ENCODE results near the gene PRKG1. TPM values are rescaled to one million over a fixed set of nuclear protein-coding genes. Genes with fewer than 3 reads are reported as not detected.
A peak's percentile ranks its signal among the peaks of the same experiment; 100 is the strongest.

The PRKG1 gene
- total and polyA plus RNA-seq, 2 donors (not counting 1 experiment from before 2014, with no cell fraction given): not detected

DNA sequence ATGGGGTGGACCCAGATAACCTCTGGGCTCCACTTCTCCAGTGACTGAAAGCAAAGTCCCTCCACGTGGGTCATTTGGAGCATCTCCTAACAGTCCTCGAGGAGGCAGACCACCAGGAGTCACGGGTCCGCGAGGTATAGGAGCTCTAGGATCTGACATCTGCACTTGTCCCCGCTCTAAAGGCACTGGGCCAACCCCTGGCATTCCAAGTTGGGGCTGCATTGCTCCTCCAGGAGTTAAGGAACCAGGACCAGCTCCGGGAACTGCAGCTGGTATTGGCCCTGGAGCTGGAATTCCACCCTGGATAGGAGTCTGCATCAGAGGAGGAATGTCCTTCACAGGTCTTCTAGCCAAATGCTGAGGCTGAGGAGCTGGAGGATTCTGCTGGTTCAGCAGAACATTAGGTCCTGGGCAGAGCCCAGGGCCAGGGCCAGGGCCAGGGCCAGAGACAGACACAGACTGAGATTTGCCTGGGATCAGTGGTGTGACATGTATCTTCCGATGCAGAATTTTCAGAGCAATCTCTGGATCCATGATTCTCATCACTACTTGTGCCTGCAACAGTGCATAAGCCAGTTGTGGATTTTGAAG lies 624.3 kb downstream of the PRKG1 start:
- Histone ChIP-seq H3K27ac (ENCODE audit: low read length in 2 of 2) (peak overlapping the region; percentile 95 to 96), H3K4me3 (ENCODE audit: control extremely low read depth in 1 of 5, extremely low read depth in 1 of 5, insufficient read depth in 1 of 5, low read depth in 2 of 5, low read length in 4 of 5) (peak overlapping the region; percentile 85 to 99 (median 97)), H4K20me1 (ENCODE audit: control insufficient read depth, insufficient read depth, low read length, poor library complexity, severe bottlenecking) (peaks cover 19% of the 10 kb centered on the region), H3K4me2 (replicated peaks; ENCODE audit: low read depth, low read length, poor library complexity, severe bottlenecking) (peak overlapping the region; percentile 74), H3K27me3 (replicated peaks in 1 of 4; ENCODE audit: control extremely low read depth in 1 of 4, control insufficient read depth in 3 of 4, insufficient read depth in 4 of 4, low read length in 3 of 4) (no peaks in the 10 kb centered on the region), H2AFZ (ENCODE audit: insufficient read depth, low read depth, low read length, poor library complexity, severe bottlenecking) (peak overlapping the region; percentile 94), H3K36me3 (replicated peaks in 1 of 2; ENCODE audit: control extremely low read depth in 1 of 2, control insufficient read depth in 1 of 2, extremely low read depth in 1 of 2, insufficient read depth in 2 of 2, low read length in 1 of 2) (peaks cover 0 to 10% of the 10 kb centered on the region in 2 experiments), H3K4me1 (ENCODE audit: control insufficient read depth in 2 of 2, insufficient read depth in 2 of 2, low read length in 2 of 2) (peaks cover 22 to 28% of the 10 kb centered on the region in 2 donors), H3K9ac (ENCODE audit: low read length) (peak overlapping the region; percentile 92), H3K9me3 (ENCODE audit: control extremely low read depth in 1 of 3, control insufficient read depth in 2 of 3, insufficient read depth in 1 of 3, low read length in 2 of 3) (no peaks in the 10 kb centered on the region), H3K79me2 (ENCODE audit: control insufficient read depth, insufficient read depth, low read length) (peaks cover 21% of the 10 kb centered on the region)
- H3K4me1 Mint-ChIP-seq: peaks cover 48% of the 10 kb centered on the region
- peak; percentile 11 for DNase-seq
- no peaks in the 10 kb centered on the region for H3K27me3 Mint-ChIP-seq
- ATAC-seq (ENCODE audit: low read depth): no peak
- no peak for TF ChIP-seq EZH2 (IDR thresholded peaks at IDR 0.05; ENCODE audit: borderline replicate concordance, insufficient read depth, low read depth, low read length, poor library complexity, severe bottlenecking)
- TF ChIP-seq, protein P1, sequence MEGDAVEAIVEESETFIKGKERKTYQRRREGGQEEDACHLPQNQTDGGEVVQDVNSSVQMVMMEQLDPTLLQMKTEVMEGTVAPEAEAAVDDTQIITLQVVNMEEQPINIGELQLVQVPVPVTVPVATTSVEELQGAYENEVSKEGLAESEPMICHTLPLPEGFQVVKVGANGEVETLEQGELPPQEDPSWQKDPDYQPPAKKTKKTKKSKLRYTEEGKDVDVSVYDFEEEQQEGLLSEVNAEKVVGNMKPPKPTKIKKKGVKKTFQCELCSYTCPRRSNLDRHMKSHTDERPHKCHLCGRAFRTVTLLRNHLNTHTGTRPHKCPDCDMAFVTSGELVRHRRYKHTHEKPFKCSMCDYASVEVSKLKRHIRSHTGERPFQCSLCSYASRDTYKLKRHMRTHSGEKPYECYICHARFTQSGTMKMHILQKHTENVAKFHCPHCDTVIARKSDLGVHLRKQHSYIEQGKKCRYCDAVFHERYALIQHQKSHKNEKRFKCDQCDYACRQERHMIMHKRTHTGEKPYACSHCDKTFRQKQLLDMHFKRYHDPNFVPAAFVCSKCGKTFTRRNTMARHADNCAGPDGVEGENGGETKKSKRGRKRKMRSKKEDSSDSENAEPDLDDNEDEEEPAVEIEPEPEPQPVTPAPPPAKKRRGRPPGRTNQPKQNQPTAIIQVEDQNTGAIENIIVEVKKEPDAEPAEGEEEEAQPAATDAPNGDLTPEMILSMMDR (IDR thresholded peaks at IDR 0.05): no peak
- H3K9me3 Mint-ChIP-seq (ENCODE audit: insufficient read depth): no peaks in the 10 kb centered on the region
- intact Hi-C loops (cut with micrococcal nuclease): loop anchor here (5.0 kb wide), 1 partner anchor 1076 kb away; the partner anchor contains the start of gene SGMS1
- ChIA-PET CTCF (no interaction called here), POLR2A (no interaction called here)
- 92% methylated on average over 8 of the region's 8 CpGs for WGBS (ENCODE audit: insufficient coverage)
- peak overlapping the region; percentile 100 for H3K27ac Mint-ChIP-seq
- peak overlapping the region; percentile 99 for H3K4me3 Mint-ChIP-seq

DNA sequence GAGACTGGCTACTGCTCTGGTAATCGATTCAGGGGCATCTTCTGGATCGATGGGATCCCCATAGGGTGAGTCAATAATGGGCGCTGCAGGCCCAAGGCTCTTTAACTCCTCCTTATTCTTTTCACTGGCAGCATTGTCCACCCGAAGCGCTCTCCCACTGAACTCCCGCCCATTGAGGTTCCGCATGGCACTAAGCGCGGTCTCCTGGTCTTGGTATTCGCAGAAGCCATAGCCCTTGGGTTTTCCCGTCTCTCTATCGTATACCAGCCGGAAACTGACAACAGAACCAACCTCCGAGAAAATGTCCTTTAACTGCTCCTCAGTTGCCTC lies 624.8 kb downstream of the PRKG1 start:
- H3K4me1 ChIP-seq (ENCODE audit: control insufficient read depth in 2 of 2, insufficient read depth in 2 of 2, low read length in 2 of 2): peaks cover 22 to 28% of the 10 kb centered on the region in 2 donors
- under 1% methylated on average over 14 of the region's 14 CpGs for WGBS (ENCODE audit: insufficient coverage)
- ATAC-seq (ENCODE audit: low read depth): peak; percentile 19

More for the DNA sequence above, 624.8 kb downstream of the PRKG1 start:
- ChIA-PET POLR2A (interaction anchor here (0.6 kb wide), 1 partner anchor 8 kb away, joined by 5 read pairs; no protein-coding TSS in a partner anchor), CTCF (no interaction called here)
- Mint-ChIP-seq H3K4me3 (peak overlapping the region; percentile 99), H3K9me3 (ENCODE audit: insufficient read depth) (no peaks in the 10 kb centered on the region), H3K27ac (peak overlapping the region; percentile 100), H3K27me3 (no peaks in the 10 kb centered on the region), H3K4me1 (peaks cover 48% of the 10 kb centered on the region)
- Histone ChIP-seq H3K36me3 (replicated peaks in 1 of 2; ENCODE audit: control extremely low read depth in 1 of 2, control insufficient read depth in 1 of 2, extremely low read depth in 1 of 2, insufficient read depth in 2 of 2, low read length in 1 of 2) (peaks cover 0 to 10% of the 10 kb centered on the region in 2 experiments), H3K4me2 (replicated peaks; ENCODE audit: low read depth, low read length, poor library complexity, severe bottlenecking) (peak overlapping the region; percentile 74), H2AFZ (ENCODE audit: insufficient read depth, low read depth, low read length, poor library complexity, severe bottlenecking) (peak overlapping the region; percentile 94), H3K27me3 (replicated peaks in 1 of 4; ENCODE audit: control extremely low read depth in 1 of 4, control insufficient read depth in 3 of 4, insufficient read depth in 4 of 4, low read length in 3 of 4) (no peaks in the 10 kb centered on the region), H4K20me1 (ENCODE audit: control insufficient read depth, insufficient read depth, low read length, poor library complexity, severe bottlenecking) (peaks cover 18% of the 10 kb centered on the region), H3K9ac (ENCODE audit: low read length) (peak overlapping the region; percentile 92), H3K79me2 (ENCODE audit: control insufficient read depth, insufficient read depth, low read length) (peaks cover 21% of the 10 kb centered on the region), H3K9me3 (ENCODE audit: control extremely low read depth in 1 of 3, control insufficient read depth in 2 of 3, insufficient read depth in 1 of 3, low read length in 2 of 3) (no peaks in the 10 kb centered on the region), H3K4me3 (ENCODE audit: control extremely low read depth in 1 of 5, extremely low read depth in 1 of 5, insufficient read depth in 1 of 5, low read depth in 2 of 5, low read length in 4 of 5) (peak overlapping the region; percentile 85 to 99 (median 97)), H3K27ac (ENCODE audit: low read length in 2 of 2) (peak overlapping the region; percentile 95 to 96)
- DNase-seq: no peak
- intact Hi-C loops (cut with micrococcal nuclease): loop anchor here (5.0 kb wide), 1 partner anchor 1077 kb away; the partner anchor contains the start of gene SGMS1
- TF ChIP-seq, protein P1 (IDR thresholded peaks at IDR 0.05): no peak
- TF ChIP-seq EZH2 (IDR thresholded peaks at IDR 0.05; ENCODE audit: borderline replicate concordance, insufficient read depth, low read depth, low read length, poor library complexity, severe bottlenecking): no peak

All from B cell (primary cell).